ENCODE results near the gene SLX4IP. TPM values are rescaled to one million over a fixed set of nuclear protein-coding genes. Genes with fewer than 3 reads are reported as not detected.

SLX4IP gene
- total RNA-seq, 6 experiments from 2014 or later: 4.1 to 4.8 (median 4.5) TPM

DNA sequence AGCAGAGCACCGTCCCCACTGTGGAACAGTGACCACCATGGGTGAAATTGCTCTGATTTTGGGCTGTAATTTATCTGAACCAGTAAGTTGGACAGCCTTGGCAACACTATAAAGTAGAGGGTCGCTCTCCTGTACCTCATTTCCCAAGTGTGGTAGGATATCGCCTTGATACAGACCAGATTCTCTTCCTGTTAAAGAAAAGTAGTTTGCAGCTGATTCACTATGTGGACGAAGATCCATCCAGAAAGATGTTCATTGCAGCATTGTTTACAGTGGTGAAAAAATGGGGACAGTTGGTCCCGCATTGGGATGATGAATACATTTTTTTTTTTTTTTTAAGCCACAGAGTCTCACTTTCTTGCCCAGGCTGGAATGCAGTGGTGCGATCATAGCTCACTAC lies 74.3 kb downstream of the SLX4IP start:
- DNase-seq: no peak
- Mint-ChIP-seq H3K27me3 (ENCODE audit: insufficient read depth) (peaks cover 1% of the 10 kb centered on the region; the same call in 1 of the 2 replicates), H3K4me1 (ENCODE audit: low read depth) (peaks cover 70% of the 10 kb centered on the region), H3K36me3 (ENCODE audit: low read depth) (no peaks in the 10 kb centered on the region), H3K4me3 (no peak overlapping the region), H3K27ac (peak overlapping the region; percentile 31; the same call in 1 of the 2 replicates), H3K9me3 (no peaks in the 10 kb centered on the region)
- TF ChIP-seq, protein P1, sequence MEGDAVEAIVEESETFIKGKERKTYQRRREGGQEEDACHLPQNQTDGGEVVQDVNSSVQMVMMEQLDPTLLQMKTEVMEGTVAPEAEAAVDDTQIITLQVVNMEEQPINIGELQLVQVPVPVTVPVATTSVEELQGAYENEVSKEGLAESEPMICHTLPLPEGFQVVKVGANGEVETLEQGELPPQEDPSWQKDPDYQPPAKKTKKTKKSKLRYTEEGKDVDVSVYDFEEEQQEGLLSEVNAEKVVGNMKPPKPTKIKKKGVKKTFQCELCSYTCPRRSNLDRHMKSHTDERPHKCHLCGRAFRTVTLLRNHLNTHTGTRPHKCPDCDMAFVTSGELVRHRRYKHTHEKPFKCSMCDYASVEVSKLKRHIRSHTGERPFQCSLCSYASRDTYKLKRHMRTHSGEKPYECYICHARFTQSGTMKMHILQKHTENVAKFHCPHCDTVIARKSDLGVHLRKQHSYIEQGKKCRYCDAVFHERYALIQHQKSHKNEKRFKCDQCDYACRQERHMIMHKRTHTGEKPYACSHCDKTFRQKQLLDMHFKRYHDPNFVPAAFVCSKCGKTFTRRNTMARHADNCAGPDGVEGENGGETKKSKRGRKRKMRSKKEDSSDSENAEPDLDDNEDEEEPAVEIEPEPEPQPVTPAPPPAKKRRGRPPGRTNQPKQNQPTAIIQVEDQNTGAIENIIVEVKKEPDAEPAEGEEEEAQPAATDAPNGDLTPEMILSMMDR (IDR thresholded peaks at IDR 0.05): no peak

DNA sequence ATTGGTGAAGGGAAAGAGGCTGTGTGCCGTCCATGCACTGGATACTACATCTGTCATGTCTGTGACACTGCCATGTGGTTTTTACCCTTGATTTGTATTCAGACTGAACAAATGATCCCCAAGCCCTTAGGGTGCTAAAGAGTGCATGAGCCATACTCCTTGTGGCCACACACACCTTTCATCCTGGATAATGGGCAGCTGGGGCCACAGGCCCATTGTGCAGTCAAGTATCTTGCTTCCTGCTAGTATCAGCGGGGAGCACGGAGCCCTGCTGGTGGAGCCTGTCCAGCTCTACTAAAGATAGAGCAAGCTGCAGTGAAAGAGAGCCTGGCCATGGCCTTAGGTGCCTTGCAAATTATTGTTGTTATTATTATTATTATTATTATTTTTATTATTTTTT lies 75.1 kb downstream of the SLX4IP start:
- H3K27me3 Mint-ChIP-seq (ENCODE audit: insufficient read depth): no peaks in the 10 kb centered on the region
- no peak for DNase-seq
- peaks cover 76% of the 10 kb centered on the region for H3K4me1 Mint-ChIP-seq (ENCODE audit: low read depth)
- no peak overlapping the region for H3K4me3 Mint-ChIP-seq
- TF ChIP-seq, protein P1 (IDR thresholded peaks at IDR 0.05): no peak
- H3K27ac Mint-ChIP-seq: no peak overlapping the region
- no peaks in the 10 kb centered on the region for H3K9me3 Mint-ChIP-seq
- H3K36me3 Mint-ChIP-seq (ENCODE audit: low read depth): no peaks in the 10 kb centered on the region; the same call in 1 of the 2 replicates

DNA sequence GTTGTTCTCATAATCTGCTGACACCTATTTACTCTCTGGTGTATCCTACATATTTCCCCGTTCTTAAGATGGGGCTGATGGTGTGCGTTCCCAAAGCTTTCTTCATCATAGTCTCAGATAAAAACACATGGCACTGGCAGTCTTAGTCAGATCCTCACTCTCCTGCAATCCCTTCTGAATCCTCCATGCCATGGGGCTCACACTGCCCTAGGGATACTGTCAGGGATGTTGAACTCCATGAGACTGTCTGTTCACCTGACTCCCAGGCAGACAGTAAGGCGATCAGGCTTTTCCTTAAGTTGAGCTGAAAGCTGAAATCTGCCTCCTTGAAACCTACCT lies 76.0 kb downstream of the SLX4IP start:
- Mint-ChIP-seq H3K27ac (peak overlapping the region; percentile 94), H3K4me3 (peak overlapping the region; percentile 71), H3K27me3 (ENCODE audit: insufficient read depth) (no peaks in the 10 kb centered on the region), H3K36me3 (ENCODE audit: low read depth) (no peaks in the 10 kb centered on the region; the same call in 1 of the 2 replicates), H3K4me1 (ENCODE audit: low read depth) (peaks cover 67% of the 10 kb centered on the region), H3K9me3 (no peaks in the 10 kb centered on the region)
- no peak for DNase-seq
- TF ChIP-seq, protein P1 (IDR thresholded peaks at IDR 0.05): no peak

DNA sequence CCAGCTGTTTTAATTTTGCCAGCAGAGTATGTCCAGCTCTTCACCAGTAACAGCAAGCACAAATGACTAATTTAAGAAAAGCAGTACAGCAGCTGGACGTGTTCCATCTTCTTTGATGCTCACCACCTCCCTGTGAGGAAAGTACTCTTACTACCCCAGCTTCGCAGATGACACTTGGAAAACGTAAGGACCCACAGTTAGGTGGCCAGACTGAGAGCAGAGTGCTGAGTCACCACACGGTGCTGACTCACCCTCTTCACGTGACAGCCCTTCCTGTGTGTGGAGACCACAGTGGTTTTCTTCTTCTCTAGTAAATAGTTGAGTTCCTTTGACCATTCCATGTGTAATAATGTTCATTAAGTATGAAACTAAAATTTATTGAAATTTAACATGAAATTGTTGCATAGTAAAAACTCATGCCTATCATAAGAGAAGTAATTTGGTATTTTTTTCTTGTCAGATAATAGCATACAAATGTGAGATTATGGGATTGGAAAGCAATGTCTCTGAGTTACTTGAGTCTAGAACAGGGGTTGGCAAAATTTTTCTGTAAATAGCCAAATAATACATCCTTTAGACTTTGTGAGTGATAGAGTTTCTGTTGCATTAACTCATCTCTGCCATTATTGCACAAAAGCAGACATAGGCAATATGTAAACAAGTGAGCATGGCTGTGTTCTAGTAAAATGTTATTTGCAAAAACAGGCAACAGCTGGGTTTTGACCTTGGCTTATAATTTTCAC lies 76.6 kb downstream of the SLX4IP start:
- peaks cover 66% of the 10 kb centered on the region for H3K4me1 Mint-ChIP-seq (ENCODE audit: low read depth)
- DNase-seq: peak; percentile 94
- no peaks in the 10 kb centered on the region for H3K27me3 Mint-ChIP-seq (ENCODE audit: insufficient read depth)
- H3K4me3 Mint-ChIP-seq: peak overlapping the region; percentile 71
- peak overlapping the region; percentile 94 for H3K27ac Mint-ChIP-seq
- H3K36me3 Mint-ChIP-seq (ENCODE audit: low read depth): no peaks in the 10 kb centered on the region; the same call in 1 of the 2 replicates
- no peaks in the 10 kb centered on the region for H3K9me3 Mint-ChIP-seq
- TF ChIP-seq, protein P1 (IDR thresholded peaks at IDR 0.05): no peak

DNA sequence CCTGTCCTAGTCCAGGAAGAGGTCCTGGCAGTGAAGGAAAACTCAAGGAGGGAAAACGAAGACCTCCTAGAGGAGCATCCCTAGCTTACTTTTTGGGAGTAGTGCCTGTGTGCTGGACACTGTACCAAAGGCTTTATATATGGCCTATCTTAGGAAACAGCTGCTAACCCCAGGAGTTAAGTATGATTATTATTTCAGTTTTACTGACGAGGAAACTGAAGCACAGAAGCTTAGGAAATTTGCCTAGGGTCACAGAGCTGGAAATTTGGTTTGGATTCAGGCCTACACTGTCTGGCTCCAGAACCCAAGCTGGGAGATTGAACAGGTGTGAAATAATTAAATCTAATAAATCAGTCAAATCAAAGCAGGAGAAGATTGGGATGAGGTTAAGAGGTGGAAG lies 78.0 kb downstream of the SLX4IP start:
- Mint-ChIP-seq H3K36me3 (ENCODE audit: low read depth) (no peaks in the 10 kb centered on the region; the same call in 1 of the 2 replicates), H3K4me3 (no peak overlapping the region), H3K4me1 (ENCODE audit: low read depth) (peaks cover 70% of the 10 kb centered on the region), H3K27me3 (ENCODE audit: insufficient read depth) (no peaks in the 10 kb centered on the region), H3K9me3 (no peaks in the 10 kb centered on the region), H3K27ac (no peak overlapping the region)
- TF ChIP-seq, protein P1 (IDR thresholded peaks at IDR 0.05): no peak
- DNase-seq: no peak

Measured in HFFc6 (cell line).